Astrocyte of the spinal cord (primary cell): Measurements from ENCODE around the gene ZNF776.

Source experiments
- DNase-seq: peaks from one replicate; pipeline ENCODE4 v3.0.0; 2011; ENCODE audit warnings: low read depth, low spot score
- H3K4me3 ChIP-seq: 2 replicates; pipeline ENCODE4 v1.5.1; 2011; ENCODE audit warnings: low read depth, mild to moderate bottlenecking, low read length, moderate library complexity
- in situ Hi-C: cut with HindIII; loops from 2 replicates; pipeline ENCODE4 v1.10.0; 2017; ENCODE audit warnings: low sequenced_read_pairs
- TF ChIP-seq, protein P1 (sequence below): IDR thresholded peaks from 2 replicates; pipeline ENCODE4 v1.5.1; 2012; ENCODE audit warnings: low read depth, mild to moderate bottlenecking, low read length, inconsistent platforms

Gene ZNF776

DNA sequence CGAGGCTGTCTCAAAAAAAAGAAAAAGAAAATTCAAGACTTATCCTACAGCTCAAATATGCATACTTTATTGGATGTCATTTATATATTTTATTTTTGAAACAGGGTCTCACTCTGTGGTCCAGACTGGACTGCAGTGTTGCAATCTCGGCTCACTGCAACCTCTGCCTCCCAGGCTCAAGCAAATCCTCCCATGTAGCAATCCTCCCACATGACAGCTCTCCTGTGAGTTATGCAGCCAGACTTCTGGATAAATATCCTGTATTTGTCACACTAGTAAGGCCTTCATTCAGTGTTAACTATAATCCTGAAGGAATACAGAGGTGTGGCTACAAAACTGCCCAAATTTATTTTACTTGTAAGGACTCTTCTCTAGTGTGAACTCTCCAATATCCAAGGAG, 60.9 kb downstream of the ZNF776 start:
- TF ChIP-seq, protein P1, sequence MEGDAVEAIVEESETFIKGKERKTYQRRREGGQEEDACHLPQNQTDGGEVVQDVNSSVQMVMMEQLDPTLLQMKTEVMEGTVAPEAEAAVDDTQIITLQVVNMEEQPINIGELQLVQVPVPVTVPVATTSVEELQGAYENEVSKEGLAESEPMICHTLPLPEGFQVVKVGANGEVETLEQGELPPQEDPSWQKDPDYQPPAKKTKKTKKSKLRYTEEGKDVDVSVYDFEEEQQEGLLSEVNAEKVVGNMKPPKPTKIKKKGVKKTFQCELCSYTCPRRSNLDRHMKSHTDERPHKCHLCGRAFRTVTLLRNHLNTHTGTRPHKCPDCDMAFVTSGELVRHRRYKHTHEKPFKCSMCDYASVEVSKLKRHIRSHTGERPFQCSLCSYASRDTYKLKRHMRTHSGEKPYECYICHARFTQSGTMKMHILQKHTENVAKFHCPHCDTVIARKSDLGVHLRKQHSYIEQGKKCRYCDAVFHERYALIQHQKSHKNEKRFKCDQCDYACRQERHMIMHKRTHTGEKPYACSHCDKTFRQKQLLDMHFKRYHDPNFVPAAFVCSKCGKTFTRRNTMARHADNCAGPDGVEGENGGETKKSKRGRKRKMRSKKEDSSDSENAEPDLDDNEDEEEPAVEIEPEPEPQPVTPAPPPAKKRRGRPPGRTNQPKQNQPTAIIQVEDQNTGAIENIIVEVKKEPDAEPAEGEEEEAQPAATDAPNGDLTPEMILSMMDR: no peak
- in situ Hi-C loops: no loop called here
- H3K4me3 ChIP-seq: no peak overlapping the region
- no peak for DNase-seq
